A673 (cell line): ENCODE results near the gene FRMD4B. TPM values are rescaled to one million over a fixed set of nuclear protein-coding genes. Genes with fewer than 3 reads are reported as not detected.

ENCODE experiments used
- BruUV-seq: library from RNA; stranded (reverse); fragments of 400-500 nt; replicated peaks from 2 replicates; lab custom pipeline; 2021; lab: Mats Ljungman, UMichigan
- CTCF ChIA-PET: fragments of 300-600 bp; sonication (Branson Sonifier 250); formaldehyde crosslinking; loops from one replicate; lab custom pipeline; 2022; ENCODE audit warnings: antibody characterized with exemption; lab: Charles Lee
- POLR2A ChIA-PET: fragments of 300-600 bp; sonication (Branson Sonifier 250); formaldehyde crosslinking; loops from one replicate; lab custom pipeline; 2022; ENCODE audit warnings: antibody characterized with exemption; ENCODE audit not compliant: low non-redundant PET; lab: Charles Lee
- DNase-seq: peaks from one replicate; pipeline ENCODE4 v3.0.0-alpha.2; 2015; ENCODE audit warnings: low spot score
- H3K27ac ChIP-seq: fragments of 200-600 bp; sonication (generic); 2 replicates; pipeline ENCODE4 v1.5.1; 2016; ENCODE audit warnings: mixed run types, low read depth, mild to moderate bottlenecking, mixed read lengths, antibody characterized with exemption, low read length; ENCODE audit not compliant: poor library complexity, severe bottlenecking
- H3K27me3 ChIP-seq: fragments of 200-600 bp; sonication (generic); replicated peaks from 2 replicates; pipeline ENCODE4 v1.6.1; 2017; ENCODE audit warnings: mixed run types, low read depth, mild to moderate bottlenecking, mixed read lengths, antibody characterized with exemption, low read length; ENCODE audit not compliant: insufficient read depth, poor library complexity
- H3K36me3 ChIP-seq: fragments of 200-600 bp; sonication (generic); 2 replicates; pipeline ENCODE4 v1.6.1; 2016; ENCODE audit warnings: mixed run types, mild to moderate bottlenecking, mixed read lengths, antibody characterized with exemption, low read length; ENCODE audit not compliant: insufficient read depth, poor library complexity, severe bottlenecking
- H3K4me1 ChIP-seq: fragments of 200-600 bp; sonication (generic); 2 replicates; pipeline ENCODE4 v1.6.1; 2017; ENCODE audit warnings: mixed run types, mild to moderate bottlenecking, mixed read lengths, antibody characterized with exemption, low read length; ENCODE audit not compliant: insufficient read depth, poor library complexity, severe bottlenecking
- H3K4me3 ChIP-seq: fragments of 200-600 bp; sonication (generic); 2 replicates; pipeline ENCODE4 v1.5.1; 2016; ENCODE audit warnings: low read depth, mixed run types, mild to moderate bottlenecking, mixed read lengths, low read length; ENCODE audit not compliant: poor library complexity, severe bottlenecking
- H3K9me3 ChIP-seq: fragments of 200-600 bp; sonication (generic); 2 replicates; pipeline ENCODE4 v1.6.1; 2016; ENCODE audit warnings: mixed run types, low read depth, mild to moderate bottlenecking, mixed read lengths, antibody characterized with exemption, low read length; ENCODE audit not compliant: poor library complexity, severe bottlenecking
- EZH2 ChIP-seq: fragments of 200-600 bp; sonication (generic); IDR thresholded peaks from 2 replicates; pipeline ENCODE4 v1.6.1; 2017; ENCODE audit warnings: borderline replicate concordance, low read depth, mild to moderate bottlenecking, mixed read lengths, antibody characterized with exemption, low read length; ENCODE audit not compliant: poor library complexity, severe bottlenecking
- intact Hi-C: fragments of 100-400 bp; cut with micrococcal nuclease; formaldehyde crosslinking; loops from one replicate; pipeline ENCODE4 v1.10.0; 2022; ENCODE audit not compliant: unreplicated experiment
- total RNA-seq: library from RNA; stranded (reverse); gene quantifications from 2 replicates; pipeline ENCODE4 v1.2.3, GENCODE V29; 2021
- TF ChIP-seq, protein P1 (sequence below): fragments of 300-800, 200-600 bp; sonication (generic); conservative IDR thresholded peaks from 2 replicates; pipeline ENCODE4 v1.5.1; 2017; ENCODE audit warnings: low read depth, mild to moderate bottlenecking, antibody characterized with exemption, low read length, moderate library complexity, mixed read lengths

Gene FRMD4B
- total RNA-seq, 1 experiment from 2014 or later = 0.21 TPM

DNA sequence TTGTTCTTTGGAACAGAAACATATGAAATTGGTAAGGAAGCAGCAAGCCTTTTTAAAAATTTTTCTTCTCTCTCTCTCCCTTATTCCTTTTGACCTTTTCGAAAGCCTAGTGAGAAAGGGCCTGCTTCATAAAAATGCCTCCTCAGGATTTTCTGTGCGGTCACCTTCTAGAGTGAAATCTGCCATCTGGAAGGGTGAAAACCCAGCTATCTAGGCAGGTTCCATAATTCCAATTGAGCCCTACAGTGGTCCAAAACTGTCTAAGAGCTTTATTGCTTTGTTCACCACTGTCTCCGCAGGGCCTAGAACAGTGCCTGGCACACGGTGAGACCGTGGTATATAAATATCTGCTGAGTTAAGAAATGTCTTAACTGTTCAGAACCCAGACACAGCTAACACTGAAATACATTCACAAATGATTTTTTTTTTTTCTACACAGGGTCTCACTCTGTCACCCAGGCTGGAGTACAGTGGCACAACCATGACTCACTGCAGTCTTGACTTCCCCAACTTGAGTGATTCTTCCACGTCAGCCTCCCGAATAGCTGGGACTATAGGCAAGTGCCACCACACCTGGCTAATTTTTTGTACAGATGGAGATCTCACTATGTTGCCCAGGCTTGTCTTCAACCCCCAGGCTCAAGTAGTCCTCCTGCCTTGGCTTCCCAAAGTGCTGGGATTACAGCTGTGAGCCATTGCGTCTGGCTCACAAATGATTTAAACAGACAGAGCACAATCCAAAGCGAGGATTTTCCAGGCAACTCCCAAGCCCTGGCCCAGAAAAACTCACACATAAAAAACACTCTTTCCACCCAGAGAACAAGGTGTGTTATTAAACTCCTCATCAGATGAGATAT lies 64.4 kb downstream of the FRMD4B start:
- POLR2A ChIA-PET = no interaction called here
- no peak overlapping the region for H3K27ac ChIP-seq
- DNase-seq = no peak
- H3K9me3 ChIP-seq = no peaks in the 10 kb centered on the region
- H3K4me1 ChIP-seq = no peaks in the 10 kb centered on the region
- intact Hi-C loops = no loop called here
- H3K36me3 ChIP-seq = no peaks in the 10 kb centered on the region
- no TSS peak for BruUV-seq
- H3K27me3 ChIP-seq = no peaks in the 10 kb centered on the region
- H3K4me3 ChIP-seq = no peak overlapping the region
- CTCF ChIA-PET = no interaction called here
- TF ChIP-seq, protein P1, sequence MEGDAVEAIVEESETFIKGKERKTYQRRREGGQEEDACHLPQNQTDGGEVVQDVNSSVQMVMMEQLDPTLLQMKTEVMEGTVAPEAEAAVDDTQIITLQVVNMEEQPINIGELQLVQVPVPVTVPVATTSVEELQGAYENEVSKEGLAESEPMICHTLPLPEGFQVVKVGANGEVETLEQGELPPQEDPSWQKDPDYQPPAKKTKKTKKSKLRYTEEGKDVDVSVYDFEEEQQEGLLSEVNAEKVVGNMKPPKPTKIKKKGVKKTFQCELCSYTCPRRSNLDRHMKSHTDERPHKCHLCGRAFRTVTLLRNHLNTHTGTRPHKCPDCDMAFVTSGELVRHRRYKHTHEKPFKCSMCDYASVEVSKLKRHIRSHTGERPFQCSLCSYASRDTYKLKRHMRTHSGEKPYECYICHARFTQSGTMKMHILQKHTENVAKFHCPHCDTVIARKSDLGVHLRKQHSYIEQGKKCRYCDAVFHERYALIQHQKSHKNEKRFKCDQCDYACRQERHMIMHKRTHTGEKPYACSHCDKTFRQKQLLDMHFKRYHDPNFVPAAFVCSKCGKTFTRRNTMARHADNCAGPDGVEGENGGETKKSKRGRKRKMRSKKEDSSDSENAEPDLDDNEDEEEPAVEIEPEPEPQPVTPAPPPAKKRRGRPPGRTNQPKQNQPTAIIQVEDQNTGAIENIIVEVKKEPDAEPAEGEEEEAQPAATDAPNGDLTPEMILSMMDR = no peak
- TF ChIP-seq EZH2 = no peak

GRCh38 chr3:69320871-69321271 lies 65.0 kb downstream of the FRMD4B start:
- no peak for DNase-seq
- CTCF ChIA-PET = no interaction called here
- BruUV-seq = no TSS peak
- TF ChIP-seq, protein P1 = no peak
- no peak for TF ChIP-seq EZH2
- POLR2A ChIA-PET = no interaction called here
- no peak overlapping the region for H3K27ac ChIP-seq
- H3K4me1 ChIP-seq = no peaks in the 10 kb centered on the region
- no peaks in the 10 kb centered on the region for H3K27me3 ChIP-seq
- H3K36me3 ChIP-seq = no peaks in the 10 kb centered on the region
- H3K4me3 ChIP-seq = no peak overlapping the region
- H3K9me3 ChIP-seq = no peaks in the 10 kb centered on the region
- intact Hi-C loops = no loop called here

DNA sequence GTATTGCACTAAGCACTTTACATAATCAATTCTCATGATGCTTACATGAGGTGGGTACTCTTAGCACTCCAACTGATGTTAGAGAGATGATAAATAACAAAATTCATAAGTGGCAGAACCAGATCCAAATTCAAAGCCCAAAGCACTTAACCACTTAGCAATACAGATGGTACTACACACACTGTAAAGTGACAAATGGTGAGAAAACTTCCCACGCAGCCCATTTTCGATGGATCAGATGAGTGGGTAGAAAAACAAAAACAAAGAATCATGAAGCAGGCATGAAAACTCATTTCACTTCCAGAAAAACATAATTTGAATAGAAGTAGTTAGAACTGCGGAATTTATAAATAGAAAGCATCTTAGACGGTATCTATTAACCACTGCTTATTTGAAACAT lies 66.2 kb downstream of the FRMD4B start:
- intact Hi-C loops = no loop called here
- Histone ChIP-seq H3K4me3 (no peak overlapping the region), H3K36me3 (no peaks in the 10 kb centered on the region), H3K27ac (no peak overlapping the region), H3K9me3 (no peaks in the 10 kb centered on the region), H3K27me3 (no peaks in the 10 kb centered on the region), H3K4me1 (no peaks in the 10 kb centered on the region)
- no TSS peak for BruUV-seq
- POLR2A ChIA-PET = no interaction called here
- CTCF ChIA-PET = no interaction called here
- TF ChIP-seq, protein P1 = no peak
- TF ChIP-seq EZH2 = no peak
- no peak for DNase-seq
